Measurements from ENCODE around the gene PTS.
"Not testable (repeated sequence)": the region's sequence is repeated elsewhere in the genome, so short reads cannot be mapped to it uniquely, and the experiment has no call there.

The PTS gene

GRCh38 chr11:112199101-112199500 lies 27.1 kb upstream of the PTS start:
- H3K4me3 ChIP-seq (ENCODE audit: low read length in 2 of 2); H3K4me1 ChIP-seq (ENCODE audit: control insufficient read depth, insufficient read depth, low read length); H3K9me3 ChIP-seq (ENCODE audit: control insufficient read depth in 2 of 2, low read length in 2 of 2); H3K27me3 ChIP-seq (ENCODE audit: control insufficient read depth in 1 of 2, insufficient read depth in 2 of 2, low read length in 2 of 2); H3K27ac ChIP-seq (ENCODE audit: low read length); H3K9ac ChIP-seq (ENCODE audit: low read length in 2 of 2); H3K36me3 ChIP-seq (ENCODE audit: control insufficient read depth in 2 of 2, insufficient read depth in 2 of 2, low read length in 2 of 2): not testable (repeated sequence)

- Histone ChIP-seq H3K9me3 (ENCODE audit: control insufficient read depth in 2 of 2, low read length in 2 of 2) (no peaks in the 10 kb centered on the region), H3K4me3 (ENCODE audit: low read length in 2 of 2) (no peak overlapping the region), H3K9ac (ENCODE audit: low read length in 2 of 2) (no peak overlapping the region), H3K27ac (ENCODE audit: low read length) (no peak overlapping the region), H3K4me1 (ENCODE audit: control insufficient read depth, insufficient read depth, low read length) (no peaks in the 10 kb centered on the region), H3K27me3 (ENCODE audit: control insufficient read depth in 1 of 2, insufficient read depth in 2 of 2, low read length in 2 of 2) (no peaks in the 10 kb centered on the region), H3K36me3 (ENCODE audit: control insufficient read depth in 2 of 2, insufficient read depth in 2 of 2, low read length in 2 of 2) (peaks cover 3% of the 10 kb centered on the region in 2 donors)
These were observed 26.0 kb upstream of the PTS start for GRCh38 chr11:112200252-112200651.

- H3K4me1 ChIP-seq (ENCODE audit: control insufficient read depth, insufficient read depth, low read length), result no peaks in the 10 kb centered on the region
- peaks cover 3% of the 10 kb centered on the region in 2 donors for H3K36me3 ChIP-seq (ENCODE audit: control insufficient read depth in 2 of 2, insufficient read depth in 2 of 2, low read length in 2 of 2)
- H3K9me3 ChIP-seq (ENCODE audit: control insufficient read depth in 2 of 2, low read length in 2 of 2), result no peaks in the 10 kb centered on the region
- H3K4me3 ChIP-seq (ENCODE audit: low read length in 2 of 2), result no peak overlapping the region
- H3K9ac ChIP-seq (ENCODE audit: low read length in 2 of 2), result no peak overlapping the region
- no peak overlapping the region for H3K27ac ChIP-seq (ENCODE audit: low read length)
- H3K27me3 ChIP-seq (ENCODE audit: control insufficient read depth in 1 of 2, insufficient read depth in 2 of 2, low read length in 2 of 2), result no peaks in the 10 kb centered on the region
These were observed 20.2 kb upstream of the PTS start for GRCh38 chr11:112206071-112206470.

DNA sequence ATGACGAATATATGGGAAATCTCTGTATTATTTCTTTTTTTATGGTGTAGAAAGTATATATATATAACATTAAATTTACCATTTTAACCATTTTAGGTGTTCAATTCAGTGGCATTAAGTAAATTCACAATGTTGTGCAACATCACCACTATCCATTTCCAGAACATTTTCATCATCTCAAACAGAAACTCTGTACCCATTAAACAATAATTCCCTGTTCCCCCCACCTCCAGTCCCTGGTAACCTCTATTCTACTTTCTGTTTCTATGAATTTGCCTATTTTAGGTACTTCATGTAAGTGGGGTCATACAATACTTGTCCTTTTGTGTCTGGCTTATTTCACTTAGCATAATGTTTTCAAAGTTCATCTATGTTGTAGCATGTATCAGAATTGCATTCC lies 15.3 kb upstream of the PTS start:
- Histone ChIP-seq H3K27ac (ENCODE audit: low read length) (no peak overlapping the region), H3K4me3 (ENCODE audit: low read length in 2 of 2) (no peak overlapping the region), H3K9me3 (ENCODE audit: control insufficient read depth in 2 of 2, low read length in 2 of 2) (no peaks in the 10 kb centered on the region), H3K9ac (ENCODE audit: low read length in 2 of 2) (no peak overlapping the region), H3K4me1 (ENCODE audit: control insufficient read depth, insufficient read depth, low read length) (no peaks in the 10 kb centered on the region), H3K36me3 (ENCODE audit: control insufficient read depth in 2 of 2, insufficient read depth in 2 of 2, low read length in 2 of 2) (peaks cover 0 to 1% of the 10 kb centered on the region in 2 donors), H3K27me3 (ENCODE audit: control insufficient read depth in 1 of 2, insufficient read depth in 2 of 2, low read length in 2 of 2) (no peaks in the 10 kb centered on the region)

GRCh38 chr11:112211536-112211935 lies 14.7 kb upstream of the PTS start:
- Histone ChIP-seq H3K27ac (ENCODE audit: low read length) (no peak overlapping the region), H3K4me1 (ENCODE audit: control insufficient read depth, insufficient read depth, low read length) (no peaks in the 10 kb centered on the region)

DNA sequence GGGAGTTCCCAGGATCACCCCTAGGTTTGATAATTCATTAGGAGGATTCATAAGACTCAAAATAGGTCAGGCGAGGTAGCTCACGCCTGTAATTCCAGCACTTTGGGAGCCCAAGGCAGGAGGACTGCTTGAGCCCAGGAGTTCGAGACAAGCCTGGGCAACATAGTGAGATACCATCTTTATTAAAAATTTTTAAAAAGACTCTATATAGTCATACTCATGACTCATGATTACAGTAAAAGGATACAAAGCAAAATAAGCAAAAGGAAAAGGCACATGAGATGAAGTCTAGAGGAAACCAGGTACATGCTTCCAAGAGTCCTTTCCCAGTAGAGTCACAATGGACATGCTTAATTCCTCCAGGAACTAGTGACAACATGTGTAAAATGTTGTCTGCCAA lies 13.9 kb upstream of the PTS start:
- Histone ChIP-seq H3K9ac (ENCODE audit: low read length in 2 of 2) (no peak overlapping the region), H3K36me3 (ENCODE audit: control insufficient read depth in 2 of 2, insufficient read depth in 2 of 2, low read length in 2 of 2) (peaks cover 0 to 2% of the 10 kb centered on the region in 2 donors), H3K4me3 (ENCODE audit: low read length in 2 of 2) (no peak overlapping the region), H3K4me1 (ENCODE audit: control insufficient read depth, insufficient read depth, low read length) (no peaks in the 10 kb centered on the region), H3K27me3 (ENCODE audit: control insufficient read depth in 1 of 2, insufficient read depth in 2 of 2, low read length in 2 of 2) (no peaks in the 10 kb centered on the region), H3K27ac (ENCODE audit: low read length) (no peak overlapping the region), H3K9me3 (ENCODE audit: control insufficient read depth in 2 of 2, low read length in 2 of 2) (no peaks in the 10 kb centered on the region)

More at GRCh38 chr11:112211536-112211935, 14.7 kb upstream of the PTS start:
- Histone ChIP-seq H3K9me3 (ENCODE audit: control insufficient read depth in 2 of 2, low read length in 2 of 2) (no peaks in the 10 kb centered on the region), H3K27me3 (ENCODE audit: control insufficient read depth in 1 of 2, insufficient read depth in 2 of 2, low read length in 2 of 2) (no peaks in the 10 kb centered on the region), H3K9ac (ENCODE audit: low read length in 2 of 2) (no peak overlapping the region), H3K4me3 (ENCODE audit: low read length in 2 of 2) (no peak overlapping the region), H3K36me3 (ENCODE audit: control insufficient read depth in 2 of 2, insufficient read depth in 2 of 2, low read length in 2 of 2) (peaks cover 0 to 2% of the 10 kb centered on the region in 2 donors)

DNA sequence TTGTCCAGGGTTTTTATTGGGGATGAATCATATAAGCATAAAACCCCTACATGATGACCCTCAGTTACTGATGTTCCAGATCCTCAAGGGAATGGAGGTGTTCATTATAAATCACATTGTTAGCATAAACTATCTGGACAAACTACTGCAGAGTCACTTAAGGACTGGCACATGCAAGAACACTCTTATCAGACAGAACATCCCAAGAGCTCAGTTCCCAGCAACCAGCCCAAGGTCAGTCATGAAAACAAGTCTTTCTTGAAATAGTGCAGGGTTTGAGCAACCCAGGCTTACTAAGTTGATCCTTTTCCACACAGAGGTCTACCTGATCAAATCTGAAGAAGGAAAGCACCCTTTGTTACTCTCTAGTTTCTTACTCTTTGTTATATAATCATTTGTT lies 13.5 kb upstream of the PTS start:
- Histone ChIP-seq H3K36me3 (ENCODE audit: control insufficient read depth in 2 of 2, insufficient read depth in 2 of 2, low read length in 2 of 2) (peaks cover 0 to 2% of the 10 kb centered on the region in 2 donors), H3K27me3 (ENCODE audit: control insufficient read depth in 1 of 2, insufficient read depth in 2 of 2, low read length in 2 of 2) (no peaks in the 10 kb centered on the region), H3K9ac (ENCODE audit: low read length in 2 of 2) (no peak overlapping the region), H3K27ac (ENCODE audit: low read length) (no peak overlapping the region), H3K9me3 (ENCODE audit: control insufficient read depth in 2 of 2, low read length in 2 of 2) (no peaks in the 10 kb centered on the region), H3K4me1 (ENCODE audit: control insufficient read depth, insufficient read depth, low read length) (no peaks in the 10 kb centered on the region), H3K4me3 (ENCODE audit: low read length in 2 of 2) (no peak overlapping the region)

GRCh38 chr11:112213753-112214152 lies 12.5 kb upstream of the PTS start:
- no peaks in the 10 kb centered on the region for H3K9me3 ChIP-seq (ENCODE audit: control insufficient read depth in 2 of 2, low read length in 2 of 2)

DNA sequence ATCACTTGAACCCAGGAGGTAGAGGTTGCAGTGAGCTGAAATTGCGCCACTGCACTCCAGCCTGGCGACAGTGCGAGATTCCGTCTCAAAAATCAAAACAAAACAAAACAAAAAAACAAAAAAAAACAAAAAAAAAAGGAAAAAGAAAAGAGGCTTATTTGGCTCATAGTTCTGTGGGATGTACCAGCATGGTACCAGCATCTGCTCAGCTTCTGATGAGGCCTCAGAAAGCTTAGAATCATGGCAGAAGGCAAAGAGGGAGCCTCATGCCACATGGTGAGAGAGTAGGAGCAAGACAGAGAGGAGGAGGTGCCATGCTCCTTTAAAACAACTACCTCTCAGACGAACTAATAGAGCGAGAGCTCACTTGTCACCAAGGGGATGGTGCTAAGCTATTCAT lies 10.6 kb upstream of the PTS start:
- Histone ChIP-seq H3K27ac (ENCODE audit: low read length) (no peak overlapping the region), H3K27me3 (ENCODE audit: control insufficient read depth in 1 of 2, insufficient read depth in 2 of 2, low read length in 2 of 2) (no peaks in the 10 kb centered on the region)

More at GRCh38 chr11:112213753-112214152, 12.5 kb upstream of the PTS start:
- H3K4me1 ChIP-seq (ENCODE audit: control insufficient read depth, insufficient read depth, low read length), result no peaks in the 10 kb centered on the region
- H3K27me3 ChIP-seq (ENCODE audit: control insufficient read depth in 1 of 2, insufficient read depth in 2 of 2, low read length in 2 of 2), result no peaks in the 10 kb centered on the region
- H3K4me3 ChIP-seq (ENCODE audit: low read length in 2 of 2), result no peak overlapping the region
- no peak overlapping the region for H3K9ac ChIP-seq (ENCODE audit: low read length in 2 of 2)
- H3K36me3 ChIP-seq (ENCODE audit: control insufficient read depth in 2 of 2, insufficient read depth in 2 of 2, low read length in 2 of 2), result peaks cover 0 to 5% of the 10 kb centered on the region in 2 donors
- H3K27ac ChIP-seq (ENCODE audit: low read length), result no peak overlapping the region

GRCh38 chr11:112216561-112217105 lies 9.6 kb upstream of the PTS start:
- Histone ChIP-seq H3K27ac (ENCODE audit: low read length) (no peak overlapping the region), H3K36me3 (ENCODE audit: control insufficient read depth in 2 of 2, insufficient read depth in 2 of 2, low read length in 2 of 2) (peaks cover 0 to 5% of the 10 kb centered on the region in 2 donors), H3K9me3 (ENCODE audit: control insufficient read depth in 2 of 2, low read length in 2 of 2) (no peaks in the 10 kb centered on the region), H3K4me3 (ENCODE audit: low read length in 2 of 2) (no peak overlapping the region), H3K27me3 (ENCODE audit: control insufficient read depth in 1 of 2, insufficient read depth in 2 of 2, low read length in 2 of 2) (no peaks in the 10 kb centered on the region), H3K4me1 (ENCODE audit: control insufficient read depth, insufficient read depth, low read length) (peaks cover 7% of the 10 kb centered on the region), H3K9ac (ENCODE audit: low read length in 2 of 2) (no peak overlapping the region)

More for the DNA sequence above, 10.6 kb upstream of the PTS start:
- H3K9ac ChIP-seq (ENCODE audit: low read length in 2 of 2), result no peak overlapping the region
- peaks cover under 1% of the 10 kb centered on the region for H3K4me1 ChIP-seq (ENCODE audit: control insufficient read depth, insufficient read depth, low read length)
- H3K4me3 ChIP-seq (ENCODE audit: low read length in 2 of 2), result no peak overlapping the region
- H3K36me3 ChIP-seq (ENCODE audit: control insufficient read depth in 2 of 2, insufficient read depth in 2 of 2, low read length in 2 of 2), result peaks cover 0 to 5% of the 10 kb centered on the region in 2 donors
- no peaks in the 10 kb centered on the region for H3K9me3 ChIP-seq (ENCODE audit: control insufficient read depth in 2 of 2, low read length in 2 of 2)

DNA sequence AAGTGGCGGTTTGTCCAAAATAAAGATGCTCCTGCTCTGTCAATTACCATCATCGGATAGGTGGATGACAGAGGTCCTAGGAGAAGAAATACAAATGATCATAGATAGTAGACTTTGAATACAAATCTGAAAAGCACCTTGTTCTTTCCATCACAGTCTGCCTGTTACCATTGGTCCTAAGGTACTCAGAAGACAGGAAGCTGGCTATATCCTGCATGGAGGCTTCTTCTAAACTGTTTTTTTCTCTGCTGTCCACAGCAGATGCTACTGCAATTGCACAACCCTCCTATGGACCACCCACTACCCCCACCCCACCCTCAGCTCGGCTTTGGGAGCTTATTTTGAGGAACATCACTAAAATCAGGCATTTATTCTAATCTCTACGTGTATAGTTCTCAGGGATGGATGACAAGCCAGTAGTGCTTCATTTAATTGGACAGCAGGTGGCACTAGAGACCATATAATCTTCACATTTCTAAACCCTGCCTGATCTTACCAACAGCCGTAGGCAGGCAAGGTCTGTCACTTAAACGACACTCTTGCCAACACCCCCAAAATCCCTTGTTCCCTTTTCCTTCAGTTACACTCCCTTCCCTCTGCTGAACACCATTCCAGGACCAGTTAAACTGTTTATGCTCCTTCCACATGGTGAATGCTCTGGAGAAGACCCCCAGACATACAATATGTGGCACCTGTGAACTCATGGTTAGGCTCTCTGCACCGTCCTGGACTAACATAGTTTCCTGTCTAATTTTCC lies 6.6 kb upstream of the PTS start:
- H3K27me3 ChIP-seq (ENCODE audit: control insufficient read depth in 1 of 2, insufficient read depth in 2 of 2, low read length in 2 of 2), result no peaks in the 10 kb centered on the region
- H3K9ac ChIP-seq (ENCODE audit: low read length in 2 of 2), result no peak overlapping the region
- peaks cover 0 to 5% of the 10 kb centered on the region in 2 donors for H3K36me3 ChIP-seq (ENCODE audit: control insufficient read depth in 2 of 2, insufficient read depth in 2 of 2, low read length in 2 of 2)
- no peak overlapping the region for H3K4me3 ChIP-seq (ENCODE audit: low read length in 2 of 2)
- peaks cover 10% of the 10 kb centered on the region for H3K4me1 ChIP-seq (ENCODE audit: control insufficient read depth, insufficient read depth, low read length)
- no peak overlapping the region for H3K27ac ChIP-seq (ENCODE audit: low read length)
- H3K9me3 ChIP-seq (ENCODE audit: control insufficient read depth in 2 of 2, low read length in 2 of 2), result no peaks in the 10 kb centered on the region

Measured in stomach smooth muscle (tissue), 2 donors.